SK-N-SH (cell line): ENCODE results near the gene CEL. TPM values are rescaled to one million over a fixed set of nuclear protein-coding genes. Genes with fewer than 3 reads are reported as not detected.
A peak's percentile ranks its signal among the peaks of the same experiment; 100 is the strongest.
"Not testable (repeated sequence)": the region's sequence is repeated elsewhere in the genome, so short reads cannot be mapped to it uniquely, and the experiment has no call there.

Experiments
- CTCF ChIA-PET: fragments of 300-600, 350-600 bp; formaldehyde crosslinking; extraction: SDS; loops from one replicate; lab custom pipeline; 2021; lab: Yijun Ruan, JAX
- POLR2A ChIA-PET: fragments of 350-600 bp; sonication (Branson Sonifier 250); formaldehyde crosslinking; extraction: SDS; loops from one replicate; lab custom pipeline; 2020; ENCODE audit warnings: antibody characterized with exemption, inconsistent platforms; lab: Yijun Ruan, JAX
- DNase-seq: peaks from one replicate; pipeline ENCODE4 v3.0.0; 2012
- H2AFZ ChIP-seq: fragments of 200-600 bp; sonication (generic); 2 replicates; pipeline ENCODE4 v1.8.1; 2016; ENCODE audit warnings: antibody characterized with exemption, mild to moderate bottlenecking, low read depth
- H3F3A ChIP-seq: fragments of 200-600 bp; sonication (generic); replicated peaks from 2 replicates; pipeline ENCODE3; 2016; ENCODE audit warnings: antibody characterized with exemption, mild to moderate bottlenecking; ENCODE audit not compliant: insufficient read depth
- H3K27ac ChIP-seq, 2 experiments: fragments of 200-500 bp in 1 of 2; fragments of 200-600 bp in 1 of 2; sonication (Bioruptor generic) in 1 of 2; sonication (generic), shearing (Covaris generic) in 1 of 2; 2 replicates each; pipeline versions ENCODE4 v1.5.1 to v1.6.1; 2014 to 2016; ENCODE audit warnings: low read depth in 2 of 2, inconsistent platforms in 1 of 2, low read length in 1 of 2, mild to moderate bottlenecking in 1 of 2, mixed read lengths in 1 of 2
- H3K27me3 ChIP-seq: fragments of 200-600 bp; sonication (generic), shearing (Covaris generic); 2 replicates; pipeline ENCODE4 v1.6.1; 2016; ENCODE audit warnings: mixed run types; ENCODE audit not compliant: insufficient read depth
- H3K36me3 ChIP-seq, 2 experiments: fragments of 200-500 bp in 1 of 2; fragments of 200-600 bp in 1 of 2; sonication (Bioruptor generic) in 1 of 2; sonication (generic) in 1 of 2; replicated peaks in 1 of 2; 2 replicates each; pipeline versions ENCODE3 to v1.5.1; 2014 to 2016; ENCODE audit warnings: low read length in 1 of 2, mild to moderate bottlenecking in 1 of 2; ENCODE audit not compliant: insufficient read depth in 2 of 2, control insufficient read depth in 1 of 2
- H3K4me1 ChIP-seq, 2 experiments: fragments of 200-500 bp in 1 of 2; fragments of 200-600 bp in 1 of 2; sonication (Bioruptor generic) in 1 of 2; sonication (generic), shearing (Covaris generic) in 1 of 2; 2 replicates each; pipeline versions ENCODE4 v1.5.1 to v1.6.1; 2014 to 2016; ENCODE audit warnings: low read depth in 1 of 2, low read length in 1 of 2, mixed run types in 1 of 2; ENCODE audit not compliant: insufficient read depth in 2 of 2, control insufficient read depth in 1 of 2
- H3K4me2 ChIP-seq: fragments of 200-600 bp; sonication (generic), shearing (Covaris generic); 2 replicates; pipeline ENCODE4 v1.6.1; 2017; ENCODE audit warnings: mixed run types
- H3K4me3 ChIP-seq, 2 experiments: fragments of 200-500 bp in 1 of 2; fragments of 200-600 bp in 1 of 2; sonication (Bioruptor generic) in 1 of 2; sonication (generic), shearing (Covaris generic) in 1 of 2; 2 replicates each; pipeline versions ENCODE4 v1.5.1 to v1.8.1; 2014 to 2016; ENCODE audit warnings: low read depth in 2 of 2, inconsistent platforms in 1 of 2, low read length in 1 of 2, mild to moderate bottlenecking in 1 of 2, mixed read lengths in 1 of 2, moderate library complexity in 1 of 2
- H3K79me2 ChIP-seq: fragments of 200-600 bp; sonication (generic); 2 replicates; pipeline ENCODE4 v1.8.1; 2017; ENCODE audit warnings: mild to moderate bottlenecking; ENCODE audit not compliant: insufficient read depth
- H3K9ac ChIP-seq: fragments of 200-600 bp; sonication (generic); 2 replicates; pipeline ENCODE4 v1.6.1; 2017; ENCODE audit warnings: mixed run types
- H3K9me2 ChIP-seq: fragments of 200-600 bp; sonication (generic); 2 replicates; pipeline ENCODE4 v1.6.1; 2017; ENCODE audit warnings: mixed run types
- H3K9me3 ChIP-seq: fragments of 200-600 bp; sonication (generic); 2 replicates; pipeline ENCODE4 v1.6.1; 2017; ENCODE audit warnings: mixed run types, mild to moderate bottlenecking, moderate library complexity
- H4K20me1 ChIP-seq: fragments of 200-600 bp; sonication (generic); 2 replicates; pipeline ENCODE4 v1.6.1; 2017; ENCODE audit warnings: mild to moderate bottlenecking, mixed run types; ENCODE audit not compliant: insufficient read depth
- ELF1 ChIP-seq: IDR thresholded peaks from 2 replicates; pipeline ENCODE4 v1.4.0; 2012
- EP300 ChIP-seq, 2 experiments: IDR thresholded peaks; 2 replicates each; pipeline versions ENCODE4 v1.4.0 to v1.6.1; 2012; ENCODE audit warnings: borderline replicate concordance in 1 of 2, low read depth in 1 of 2, low read length in 1 of 2
- EZH2phosphoT487 ChIP-seq: fragments of 200-600 bp; sonication (generic); IDR thresholded peaks from 2 replicates; pipeline ENCODE4 v1.6.1; 2017; ENCODE audit warnings: low read depth, mixed run types, mild to moderate bottlenecking, antibody characterized with exemption, moderate library complexity, borderline replicate concordance
- GABPA ChIP-seq: IDR thresholded peaks from 2 replicates; pipeline ENCODE4 v1.4.0; 2012; ENCODE audit warnings: low read depth, mild to moderate bottlenecking
- JUND ChIP-seq: IDR thresholded peaks from 2 replicates; pipeline ENCODE4 v1.4.0; 2012
- NFIC ChIP-seq: IDR thresholded peaks from 2 replicates; pipeline ENCODE4 v1.4.0; 2012; ENCODE audit warnings: borderline replicate concordance
- NRF1 ChIP-seq: IDR thresholded peaks from 2 replicates; pipeline ENCODE4 v1.6.1; 2012; ENCODE audit warnings: low read depth, mild to moderate bottlenecking, low read length
- POLR2AphosphoS5 ChIP-seq: IDR thresholded peaks from 2 replicates; pipeline ENCODE4 v1.6.1; 2012; ENCODE audit warnings: low read depth, low read length
- RCOR1 ChIP-seq: fragments of 150-350 bp; IDR thresholded peaks from 2 replicates; pipeline ENCODE4 v1.6.1; 2017; ENCODE audit warnings: antibody characterized with exemption, low read length
- SIN3A ChIP-seq: IDR thresholded peaks from 2 replicates; pipeline ENCODE4 v1.6.1; 2012; ENCODE audit warnings: low read depth, mild to moderate bottlenecking, low read length, moderate library complexity, borderline replicate concordance
- YY1 ChIP-seq: IDR thresholded peaks from 2 replicates; pipeline ENCODE4 v1.4.0; 2012; ENCODE audit warnings: low read depth, mild to moderate bottlenecking
- WGBS: methylation state at CpG from one replicate; pipeline ENCODE4 v1.1.6; 2017; ENCODE audit warnings: low lambda C conversion rate; 5-methylcytosine and 5-hydroxymethylcytosine counted together
- polyA plus RNA-seq, 3 experiments: library from polyadenylated mRNA; depleted of rRNA; stranded (reverse); fragments of >200 nt; gene quantifications; 2 replicates each; pipeline ENCODE4 v1.2.3, GENCODE V29; 2012
- TF ChIP-seq, protein P1 (sequence below): IDR thresholded peaks from 2 replicates; pipeline ENCODE4; 2012
- TF ChIP-seq, protein P2 (sequence below): fragments of 150-350 bp; IDR thresholded peaks from 2 replicates; pipeline ENCODE4 v1.6.1; 2017; ENCODE audit warnings: antibody characterized with exemption, low read length, low read depth, borderline replicate concordance
- TF ChIP-seq, protein P3 (sequence below): fragments of 200-600 bp; sonication (generic); IDR thresholded peaks from 2 replicates; pipeline ENCODE4 v1.6.1; 2017; ENCODE audit warnings: antibody characterized with exemption, mild to moderate bottlenecking, moderate library complexity

Gene CEL
- polyA plus RNA-seq (2012; rRNA removed): 0.75 and 0.87 TPM in 2 replicates
- 0.24 and 0.35 TPM in 2 replicates for polyA plus RNA-seq (2012; cell fraction: cytosol; rRNA removed)
- 6.3 and 7.8 TPM in 2 replicates for polyA plus RNA-seq (2012; cell fraction: nucleus; rRNA removed)

DNA sequence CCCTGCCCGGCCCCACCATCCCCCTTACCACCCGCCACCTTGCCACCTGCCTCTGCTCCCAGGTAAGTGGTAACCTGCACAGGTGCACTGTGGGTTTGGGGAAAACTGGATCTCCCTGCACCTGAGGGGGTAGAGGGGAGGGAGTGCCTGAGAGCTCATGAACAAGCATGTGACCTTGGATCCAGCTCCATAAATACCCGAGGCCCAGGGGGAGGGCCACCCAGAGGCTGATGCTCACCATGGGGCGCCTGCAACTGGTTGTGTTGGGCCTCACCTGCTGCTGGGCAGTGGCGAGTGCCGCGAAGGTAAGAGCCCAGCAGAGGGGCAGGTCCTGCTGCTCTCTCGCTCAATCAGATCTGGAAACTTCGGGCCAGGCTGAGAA is at the start of gene CEL:
TSS of gene CEL (plus strand) at position 218 of the 382 bp plus-strand sequence. CDS start at position 240, 22 bp downstream.
- H3F3A ChIP-seq, H3K4me2 ChIP-seq, H3K9ac ChIP-seq, H2AFZ ChIP-seq, H3K27me3 ChIP-seq, H4K20me1 ChIP-seq, POLR2A ChIA-PET, H3K4me3 ChIP-seq, H3K9me2 ChIP-seq, H3K79me2 ChIP-seq, H3K9me3 ChIP-seq, DNase-seq: not testable (repeated sequence)
- Histone ChIP-seq H3K36me3 (peaks cover 0 to 12% of the 10 kb centered on the region in 2 experiments), H3K4me1 (peaks cover 0 to 21% of the 10 kb centered on the region in 2 experiments; a peak in 1 of 4 replicates), H3K27ac (peak within 1 kb of the TSS in 1 of 2 experiments; percentile 51; a peak in 1 of 4 replicates)
- CTCF ChIA-PET: interaction anchor here (4.0 kb wide), 1 partner anchor 84 kb away, joined by 28 read pairs; no protein-coding TSS in a partner anchor
- no CpG with 5 or more reads among the region's 9 CpGs for WGBS

DNA sequence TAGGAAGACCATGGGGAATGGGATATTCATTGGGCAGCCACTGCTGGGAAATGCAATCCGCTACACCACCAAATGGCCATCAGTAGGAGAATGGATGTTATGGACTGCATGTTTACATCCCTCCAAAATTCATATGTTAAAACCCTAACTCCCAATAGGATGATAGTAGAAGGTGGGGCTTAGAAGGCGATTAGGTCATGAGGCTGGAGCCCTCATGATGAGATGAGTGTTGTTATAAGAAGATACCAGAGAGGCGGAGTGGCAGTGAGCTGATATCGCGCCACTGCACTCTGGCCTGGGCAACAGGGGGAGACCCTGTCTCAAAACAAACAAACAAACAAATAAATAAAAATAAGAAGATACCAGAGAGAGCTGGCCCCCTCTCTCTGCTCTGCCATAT is 47.1 kb upstream of the CEL start:
- Histone ChIP-seq H2AFZ (no peak overlapping the region), H3K79me2 (no peaks in the 10 kb centered on the region), H3K4me3 (no peak overlapping the region), H3K4me1 (no peaks in the 10 kb centered on the region), H3K9me3 (no peaks in the 10 kb centered on the region), H3K36me3 (no peaks in the 10 kb centered on the region), H3K9ac (no peak overlapping the region), H3K9me2 (no peaks in the 10 kb centered on the region), H4K20me1 (no peaks in the 10 kb centered on the region), H3K27ac (no peak overlapping the region), H3K27me3 (no peaks in the 10 kb centered on the region; the same call in 1 of the 2 replicates), H3K4me2 (no peak overlapping the region), H3F3A (no peaks in the 10 kb centered on the region)
- WGBS: 36% methylated on average over 5 of the region's 5 CpGs
- ChIA-PET POLR2A (no interaction called here), CTCF (no interaction called here)
- no peak for DNase-seq
- TF ChIP-seq EP300 (IDR thresholded peaks at IDR 0.05; ENCODE audit: borderline replicate concordance in 1 of 2, low read depth in 1 of 2, low read length in 1 of 2) (no peak), EZH2phosphoT487 (no peak), NFIC (no peak), NRF1 (no peak)
- TF ChIP-seq, protein P1, sequence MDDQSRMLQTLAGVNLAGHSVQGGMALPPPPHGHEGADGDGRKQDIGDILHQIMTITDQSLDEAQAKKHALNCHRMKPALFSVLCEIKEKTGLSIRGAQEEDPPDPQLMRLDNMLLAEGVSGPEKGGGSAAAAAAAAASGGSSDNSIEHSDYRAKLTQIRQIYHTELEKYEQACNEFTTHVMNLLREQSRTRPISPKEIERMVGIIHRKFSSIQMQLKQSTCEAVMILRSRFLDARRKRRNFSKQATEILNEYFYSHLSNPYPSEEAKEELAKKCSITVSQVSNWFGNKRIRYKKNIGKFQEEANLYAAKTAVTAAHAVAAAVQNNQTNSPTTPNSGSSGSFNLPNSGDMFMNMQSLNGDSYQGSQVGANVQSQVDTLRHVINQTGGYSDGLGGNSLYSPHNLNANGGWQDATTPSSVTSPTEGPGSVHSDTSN: no peak

DNA sequence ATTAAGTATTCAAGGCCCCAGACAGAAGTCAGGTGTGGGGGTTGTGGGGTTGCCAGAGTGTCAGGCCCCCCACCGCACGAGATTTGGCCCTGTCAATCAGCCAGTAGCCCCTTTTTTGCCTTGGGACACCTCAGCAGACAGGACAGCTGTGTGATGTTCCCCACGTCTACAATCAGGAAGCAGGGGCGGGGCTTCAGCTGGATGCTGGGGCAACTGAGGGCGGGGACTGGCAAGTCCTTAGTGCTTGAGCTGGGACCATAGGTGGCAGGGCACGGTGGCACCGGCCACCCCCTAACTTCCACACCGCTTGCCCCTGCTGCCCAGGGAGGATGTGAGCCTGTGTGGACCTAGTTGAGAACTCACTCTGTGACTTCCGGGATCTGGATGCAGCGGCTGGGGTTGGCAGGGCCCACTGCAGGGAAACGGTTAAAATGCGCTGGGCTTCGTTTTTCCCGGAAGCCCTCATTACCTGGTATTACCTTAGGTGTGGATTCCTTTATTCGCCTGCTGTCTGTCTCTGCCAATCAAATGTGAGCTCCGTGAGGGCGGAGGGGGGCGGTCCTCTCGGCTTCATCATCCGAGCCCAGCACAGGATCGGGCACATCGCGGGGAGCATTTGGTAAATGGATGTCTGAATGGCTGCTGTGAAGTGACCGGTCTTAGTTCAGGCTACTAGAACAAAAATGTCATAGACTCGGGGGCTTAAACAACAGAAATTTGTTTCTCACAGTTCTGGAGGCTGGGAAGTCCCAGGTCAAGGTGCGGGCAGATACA is 38.5 kb upstream of the CEL start:
- no peak overlapping the region for H3K27ac ChIP-seq
- peaks cover 2% of the 10 kb centered on the region; the same call in 1 of the 2 replicates for H3K79me2 ChIP-seq
- WGBS: 51% methylated on average over 7 of the region's 26 CpGs
- no peaks in the 10 kb centered on the region for H4K20me1 ChIP-seq
- POLR2A ChIA-PET: interaction anchor here (1.5 kb wide), 1 partner anchor 124 kb away, joined by 3 read pairs; no protein-coding TSS in a partner anchor
- no peaks in the 10 kb centered on the region for H3K36me3 ChIP-seq
- peaks cover 0 to 4% of the 10 kb centered on the region in 2 experiments; a peak in 1 of 4 replicates for H3K4me1 ChIP-seq
- H3K4me2 ChIP-seq: no peak overlapping the region
- no peaks in the 10 kb centered on the region; the same call in 1 of the 2 replicates for H3K27me3 ChIP-seq
- H3K9ac ChIP-seq: no peak overlapping the region
- no peaks in the 10 kb centered on the region for H3K9me3 ChIP-seq
- no peak for DNase-seq
- H3F3A ChIP-seq: peaks cover 5% of the 10 kb centered on the region
- CTCF ChIA-PET: interaction anchor here (0.6 to 13.6 kb wide), 24 partner anchors 9 to 463 kb away, joined by 3 to 216 read pairs (median 6); partner anchors contain the start of genes GFI1B and GTF3C5
- H2AFZ ChIP-seq: no peak overlapping the region
- H3K4me3 ChIP-seq: no peak overlapping the region
- H3K9me2 ChIP-seq: no peaks in the 10 kb centered on the region
- TF ChIP-seq, protein P2, sequence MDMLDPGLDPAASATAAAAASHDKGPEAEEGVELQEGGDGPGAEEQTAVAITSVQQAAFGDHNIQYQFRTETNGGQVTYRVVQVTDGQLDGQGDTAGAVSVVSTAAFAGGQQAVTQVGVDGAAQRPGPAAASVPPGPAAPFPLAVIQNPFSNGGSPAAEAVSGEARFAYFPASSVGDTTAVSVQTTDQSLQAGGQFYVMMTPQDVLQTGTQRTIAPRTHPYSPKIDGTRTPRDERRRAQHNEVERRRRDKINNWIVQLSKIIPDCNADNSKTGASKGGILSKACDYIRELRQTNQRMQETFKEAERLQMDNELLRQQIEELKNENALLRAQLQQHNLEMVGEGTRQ: no peak
- TF ChIP-seq, protein P3, sequence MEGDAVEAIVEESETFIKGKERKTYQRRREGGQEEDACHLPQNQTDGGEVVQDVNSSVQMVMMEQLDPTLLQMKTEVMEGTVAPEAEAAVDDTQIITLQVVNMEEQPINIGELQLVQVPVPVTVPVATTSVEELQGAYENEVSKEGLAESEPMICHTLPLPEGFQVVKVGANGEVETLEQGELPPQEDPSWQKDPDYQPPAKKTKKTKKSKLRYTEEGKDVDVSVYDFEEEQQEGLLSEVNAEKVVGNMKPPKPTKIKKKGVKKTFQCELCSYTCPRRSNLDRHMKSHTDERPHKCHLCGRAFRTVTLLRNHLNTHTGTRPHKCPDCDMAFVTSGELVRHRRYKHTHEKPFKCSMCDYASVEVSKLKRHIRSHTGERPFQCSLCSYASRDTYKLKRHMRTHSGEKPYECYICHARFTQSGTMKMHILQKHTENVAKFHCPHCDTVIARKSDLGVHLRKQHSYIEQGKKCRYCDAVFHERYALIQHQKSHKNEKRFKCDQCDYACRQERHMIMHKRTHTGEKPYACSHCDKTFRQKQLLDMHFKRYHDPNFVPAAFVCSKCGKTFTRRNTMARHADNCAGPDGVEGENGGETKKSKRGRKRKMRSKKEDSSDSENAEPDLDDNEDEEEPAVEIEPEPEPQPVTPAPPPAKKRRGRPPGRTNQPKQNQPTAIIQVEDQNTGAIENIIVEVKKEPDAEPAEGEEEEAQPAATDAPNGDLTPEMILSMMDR: no peak
- TF ChIP-seq EP300 (IDR thresholded peaks at IDR 0.05; ENCODE audit: borderline replicate concordance in 1 of 2, low read depth in 1 of 2, low read length in 1 of 2) (no peak), JUND (no peak), RCOR1 (no peak), POLR2AphosphoS5 (no peak), EZH2phosphoT487 (no peak), GABPA (no peak), NFIC (no peak), SIN3A (no peak), YY1 (no peak), ELF1 (no peak)
